AG04450 (cell line): Measurements from ENCODE around the gene DCPS. TPM values are rescaled to one million over a fixed set of nuclear protein-coding genes. Genes with fewer than 3 reads are reported as not detected.
"Not testable (repeated sequence)": the region's sequence is repeated elsewhere in the genome, so short reads cannot be mapped to it uniquely, and the experiment has no call there.

Experiments
- CTCF ChIA-PET: fragments of 300-600, 350-600 bp; formaldehyde crosslinking; extraction: SDS; loops from one replicate; lab custom pipeline; 2022; ENCODE audit warnings: antibody characterized with exemption, inconsistent platforms; lab: Charles Lee
- POLR2A ChIA-PET: fragments of 350-600 bp; formaldehyde crosslinking; extraction: SDS; loops from one replicate; lab custom pipeline; 2021; ENCODE audit warnings: antibody characterized with exemption, inconsistent platforms; lab: Yijun Ruan, JAX
- DNase-seq: peaks from one replicate; pipeline ENCODE4 v3.0.0-alpha.2; 2011; ENCODE audit warnings: low read depth, low spot score
- H3K27ac ChIP-seq: one replicate; pipeline ENCODE4 v1.5.1; 2012; ENCODE audit warnings: low read depth, low read length, control low read depth
- H3K27me3 ChIP-seq: one replicate; pipeline ENCODE4 v1.6.0; 2012; ENCODE audit warnings: low read length; ENCODE audit not compliant: control insufficient read depth, insufficient read depth
- H3K4me3 ChIP-seq: 2 replicates; pipeline ENCODE4 v1.5.1; 2011; ENCODE audit warnings: mild to moderate bottlenecking, low read depth, low read length, control low read depth
- H3K9me3 ChIP-seq: 2 replicates; pipeline ENCODE4 v1.5.1; 2012; ENCODE audit warnings: low read length; ENCODE audit not compliant: control insufficient read depth, insufficient read depth
- polyA plus RNA-seq: library from polyadenylated mRNA; depleted of rRNA; stranded (reverse); fragments of >200 nt; gene quantifications from 2 replicates; pipeline ENCODE4 v1.2.3, GENCODE V29; 2011
- TF ChIP-seq, protein P1 (sequence below): IDR thresholded peaks from 2 replicates; pipeline ENCODE4 v1.5.1; 2011; ENCODE audit warnings: low read depth, low read length, control low read depth, inconsistent platforms

DCPS gene
- polyA plus RNA-seq, 1 experiment = 20.4 TPM

DNA sequence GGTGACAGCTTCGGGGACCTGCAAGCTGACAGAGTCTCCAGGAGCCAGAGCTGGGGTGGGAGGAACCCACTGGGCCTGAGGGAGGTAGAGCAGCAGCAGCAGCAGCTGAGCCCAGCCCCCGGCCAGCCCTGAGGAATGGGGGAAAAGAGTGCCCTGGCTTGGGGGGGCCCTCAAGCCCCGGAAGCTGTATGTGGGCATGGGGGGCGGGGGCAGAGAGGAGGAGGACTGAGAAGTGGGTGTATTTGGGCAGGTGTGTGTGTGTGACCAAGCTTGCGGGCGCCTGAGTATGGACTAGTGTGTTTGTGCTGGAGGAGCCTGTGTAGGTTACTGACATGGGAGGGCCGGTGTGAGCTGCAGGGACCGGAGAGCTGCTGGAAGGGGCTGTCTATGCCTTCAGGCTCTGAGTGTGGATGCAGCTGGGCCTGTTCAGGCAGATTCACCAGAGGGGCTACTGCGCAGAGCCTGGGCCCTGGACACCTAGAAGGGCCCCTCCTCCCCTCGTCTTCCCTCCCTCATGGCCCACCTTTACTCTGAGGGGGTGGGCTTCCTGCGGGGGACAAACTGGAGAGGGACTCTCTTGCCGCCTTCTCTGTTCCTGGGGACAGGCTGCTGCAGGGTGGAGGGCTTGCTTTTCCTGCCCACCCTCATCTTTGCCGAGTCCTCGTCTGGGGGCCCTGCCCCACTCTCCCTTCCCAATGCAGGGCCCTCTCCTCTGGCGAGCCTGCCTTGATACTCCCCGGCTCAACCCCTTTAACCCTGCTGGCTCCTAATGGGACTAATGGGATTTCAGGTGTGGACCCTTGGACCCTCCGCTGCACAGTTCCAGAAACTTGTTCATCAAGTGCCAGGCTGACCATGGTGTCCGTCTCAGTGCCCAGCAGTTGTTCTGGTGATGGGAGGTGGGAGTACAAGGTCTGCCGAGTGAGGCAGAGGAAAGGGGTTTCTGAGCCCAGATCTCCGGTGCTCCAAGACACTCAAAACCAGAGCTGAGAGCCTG is 79.8 kb downstream of the DCPS start:
- TF ChIP-seq, protein P1, sequence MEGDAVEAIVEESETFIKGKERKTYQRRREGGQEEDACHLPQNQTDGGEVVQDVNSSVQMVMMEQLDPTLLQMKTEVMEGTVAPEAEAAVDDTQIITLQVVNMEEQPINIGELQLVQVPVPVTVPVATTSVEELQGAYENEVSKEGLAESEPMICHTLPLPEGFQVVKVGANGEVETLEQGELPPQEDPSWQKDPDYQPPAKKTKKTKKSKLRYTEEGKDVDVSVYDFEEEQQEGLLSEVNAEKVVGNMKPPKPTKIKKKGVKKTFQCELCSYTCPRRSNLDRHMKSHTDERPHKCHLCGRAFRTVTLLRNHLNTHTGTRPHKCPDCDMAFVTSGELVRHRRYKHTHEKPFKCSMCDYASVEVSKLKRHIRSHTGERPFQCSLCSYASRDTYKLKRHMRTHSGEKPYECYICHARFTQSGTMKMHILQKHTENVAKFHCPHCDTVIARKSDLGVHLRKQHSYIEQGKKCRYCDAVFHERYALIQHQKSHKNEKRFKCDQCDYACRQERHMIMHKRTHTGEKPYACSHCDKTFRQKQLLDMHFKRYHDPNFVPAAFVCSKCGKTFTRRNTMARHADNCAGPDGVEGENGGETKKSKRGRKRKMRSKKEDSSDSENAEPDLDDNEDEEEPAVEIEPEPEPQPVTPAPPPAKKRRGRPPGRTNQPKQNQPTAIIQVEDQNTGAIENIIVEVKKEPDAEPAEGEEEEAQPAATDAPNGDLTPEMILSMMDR = no peak
- Histone ChIP-seq H3K27ac (no peak overlapping the region), H3K4me3 (no peak overlapping the region), H3K9me3 (no peaks in the 10 kb centered on the region), H3K27me3 (no peaks in the 10 kb centered on the region)
- DNase-seq = no peak
- ChIA-PET POLR2A (no interaction called here), CTCF (no interaction called here)

DNA sequence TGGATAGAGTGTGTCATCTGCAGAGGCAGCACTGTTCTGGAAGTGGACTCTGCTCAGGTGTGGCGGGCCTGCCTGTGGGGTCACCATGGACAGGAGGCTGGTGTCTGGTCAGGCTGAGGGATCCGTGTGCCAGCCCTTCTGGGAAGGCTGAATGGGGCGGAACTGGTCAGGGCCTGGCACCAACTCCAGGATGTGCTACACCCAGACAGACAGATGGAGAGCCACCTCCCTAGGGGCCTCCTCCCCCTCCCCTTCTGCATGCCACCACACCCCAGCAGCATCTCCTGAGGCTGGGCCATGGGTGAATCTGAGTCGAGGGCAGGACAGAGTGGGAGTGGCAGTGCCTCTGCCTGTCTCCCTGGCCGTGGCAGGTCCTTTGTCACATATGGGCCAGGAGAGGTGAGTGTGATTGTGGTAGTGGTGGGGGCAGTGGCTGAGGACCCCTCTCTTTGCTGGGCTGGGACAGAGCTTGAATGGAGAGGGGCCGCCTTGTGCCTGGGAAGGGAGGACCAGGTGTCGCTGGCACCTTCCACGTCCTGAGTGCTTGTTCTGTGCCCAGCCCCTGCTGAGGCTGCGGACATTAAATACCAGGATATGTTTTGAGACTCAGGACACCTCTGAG is 80.7 kb downstream of the DCPS start:
- H3K27ac ChIP-seq = no peak overlapping the region
- CTCF ChIA-PET = no interaction called here
- POLR2A ChIA-PET = no interaction called here
- TF ChIP-seq, protein P1 = no peak
- H3K4me3 ChIP-seq = no peak overlapping the region
- no peak for DNase-seq
- no peaks in the 10 kb centered on the region for H3K27me3 ChIP-seq
- no peaks in the 10 kb centered on the region for H3K9me3 ChIP-seq

DNA sequence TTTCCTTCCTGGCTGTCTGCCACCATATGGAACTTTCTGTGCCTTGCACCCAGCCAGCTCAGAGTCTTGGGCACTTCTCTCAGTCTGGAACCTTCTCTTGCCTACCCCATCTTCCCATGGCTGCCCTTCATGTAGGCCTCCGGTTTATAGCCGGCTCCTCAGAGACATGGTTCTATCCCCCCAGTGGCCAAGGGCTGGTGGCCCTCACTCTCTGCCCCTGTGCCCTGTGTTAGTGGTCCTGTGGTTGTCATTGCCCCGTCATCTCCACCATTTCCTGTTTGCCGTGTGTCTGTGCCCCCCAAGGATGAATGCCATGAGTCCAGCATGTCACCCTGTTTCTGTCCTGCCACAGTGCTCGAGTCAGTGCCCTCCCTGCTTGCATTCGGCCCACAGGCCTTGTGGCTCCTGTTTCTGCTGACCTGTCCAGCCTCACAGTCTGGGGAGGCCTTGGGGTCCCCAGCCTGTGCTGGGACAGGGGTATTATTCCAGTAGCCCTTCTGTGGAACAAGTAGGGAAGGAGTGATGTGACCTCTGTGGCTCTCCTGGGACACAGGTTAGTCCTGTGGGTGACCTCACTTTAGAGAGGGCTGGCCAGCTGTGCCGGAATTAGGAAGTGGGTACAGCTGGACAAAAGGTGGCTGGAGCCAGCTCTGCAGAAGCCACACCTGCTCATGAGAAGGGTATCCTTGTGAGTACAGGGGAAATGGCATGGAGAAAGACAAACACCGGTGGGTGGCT is 82.3 kb downstream of the DCPS start:
- no peak overlapping the region for H3K4me3 ChIP-seq
- ChIA-PET POLR2A (no interaction called here), CTCF (interaction anchor here (0.6 kb wide), 1 partner anchor 95 kb away, joined by 3 read pairs; no protein-coding TSS in a partner anchor)
- no peak for DNase-seq
- no peaks in the 10 kb centered on the region for H3K9me3 ChIP-seq
- H3K27me3 ChIP-seq = no peaks in the 10 kb centered on the region
- TF ChIP-seq, protein P1 = no peak
- H3K27ac ChIP-seq = no peak overlapping the region

DNA sequence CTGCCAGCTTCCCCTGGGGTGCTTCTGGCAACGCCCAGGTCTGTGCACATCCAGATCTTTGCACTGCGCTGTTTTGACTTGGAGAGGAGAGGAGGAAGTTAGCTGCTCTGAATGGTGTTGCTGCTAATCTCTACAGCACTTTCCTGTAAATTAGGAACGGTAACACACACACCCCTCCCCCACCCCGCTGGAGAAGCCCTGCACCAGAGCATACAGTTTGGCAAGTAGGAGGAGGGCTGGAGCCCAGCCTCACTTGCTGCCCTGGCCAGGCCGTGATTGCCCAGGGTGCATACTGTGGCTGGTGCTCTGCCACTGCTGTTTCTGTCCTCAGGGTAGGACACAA is 82.8 kb downstream of the DCPS start:
- CTCF ChIA-PET = interaction anchor here (0.6 kb wide), 1 partner anchor 94 kb away, joined by 3 read pairs; no protein-coding TSS in a partner anchor
- POLR2A ChIA-PET, H3K4me3 ChIP-seq, H3K27ac ChIP-seq, H3K9me3 ChIP-seq, H3K27me3 ChIP-seq, DNase-seq: not testable (repeated sequence)

DNA sequence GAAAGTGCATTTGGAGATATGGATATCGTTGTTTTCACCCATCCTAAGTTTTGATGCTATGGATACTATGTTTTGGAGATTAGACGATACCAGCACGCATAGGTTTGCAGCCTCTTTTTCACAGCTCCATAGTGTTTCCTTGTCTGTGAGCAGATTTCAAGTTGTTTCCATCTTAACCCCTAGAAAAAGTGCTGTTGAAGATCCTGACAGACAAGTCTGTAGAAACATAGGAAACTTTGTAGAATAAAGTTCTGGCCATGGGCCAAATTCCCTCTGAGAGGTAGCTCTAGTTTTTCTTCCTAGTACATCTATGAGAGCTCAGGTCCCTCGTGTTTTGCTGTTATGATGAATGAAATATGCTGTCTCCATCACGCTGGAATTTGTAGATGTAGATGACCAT is 84.0 kb downstream of the DCPS start:
- H3K27ac ChIP-seq = no peak overlapping the region
- no peak for DNase-seq
- CTCF ChIA-PET = no interaction called here
- TF ChIP-seq, protein P1 = no peak
- no peaks in the 10 kb centered on the region for H3K9me3 ChIP-seq
- H3K27me3 ChIP-seq = no peaks in the 10 kb centered on the region
- POLR2A ChIA-PET = no interaction called here
- no peak overlapping the region for H3K4me3 ChIP-seq
